Sigmoid colon (tissue), 7 donors: Measurements from ENCODE around the gene ADCK1. TPM values are rescaled to one million over a fixed set of nuclear protein-coding genes. Genes with fewer than 3 reads are reported as not detected.

Source experiments
- DNase-seq: peaks from one replicate; pipeline ENCODE4 v3.0.0-alpha.2; 2019
- H3K27ac ChIP-seq, 4 donors: fragments of 200-600 bp; sonication (generic); one replicate each; pipeline ENCODE4 v1.5.1; 2016 to 2019; ENCODE audit warnings: mild to moderate bottlenecking in 1 of 4
- H3K27me3 ChIP-seq, 3 donors: fragments of 200-600 bp; sonication (generic); one replicate each; pipeline ENCODE4 v1.5.1; 2019; ENCODE audit warnings: mild to moderate bottlenecking in 1 of 3
- H3K36me3 ChIP-seq, 4 donors: fragments of 200-600 bp; sonication (generic); one replicate each; pipeline ENCODE4 v1.5.1; 2016 to 2019
- H3K4me1 ChIP-seq, 4 donors: fragments of 200-600 bp; sonication (generic); one replicate each; pipeline ENCODE4 v1.5.1; 2017 to 2019
- H3K4me3 ChIP-seq, 4 donors: fragments of 200-600 bp; sonication (generic); one replicate each; pipeline ENCODE4 v1.5.1; 2017 to 2019; ENCODE audit warnings: mild to moderate bottlenecking in 2 of 4, moderate library complexity in 1 of 4
- H3K9me3 ChIP-seq, 4 donors: fragments of 200-600 bp in 3 of 4; sonication (generic) in 3 of 4; one replicate each; pipeline versions ENCODE4 v1.5.1 to v1.6.1; 2013 to 2019
- CTCF ChIP-seq, 4 experiments: fragments of 450-650 bp in 3 of 4; fragments of 200-600 bp in 1 of 4; IDR thresholded peaks; one replicate each; pipeline ENCODE4 v1.5.1; 2016 to 2019; ENCODE audit warnings: antibody characterized with exemption in 4 of 4, mild to moderate bottlenecking in 3 of 4, moderate library complexity in 2 of 4
- EP300 ChIP-seq, 4 donors: sonication (generic); formaldehyde crosslinking; IDR thresholded peaks; one replicate each; pipeline ENCODE4 v1.6.1; 2017; ENCODE audit warnings: antibody characterized with exemption in 4 of 4
- POLR2A ChIP-seq, 2 donors: fragments of 450-650 bp; IDR thresholded peaks; one replicate each; pipeline ENCODE4 v1.6.1; 2016; ENCODE audit warnings: antibody characterized with exemption in 2 of 2, mild to moderate bottlenecking in 2 of 2, moderate library complexity in 2 of 2
- POLR2AphosphoS5 ChIP-seq, 4 donors: sonication (generic); formaldehyde crosslinking; IDR thresholded peaks; one replicate each; pipeline ENCODE4 v1.6.1; 2017; ENCODE audit warnings: antibody characterized with exemption in 4 of 4
- WGBS, 2 donors: extraction: QIAGEN DNeasy Blood & Tissue Kit; methylation state at CpG; one replicate each; pipeline ENCODE4 v1.1.7; 2013; 5-methylcytosine and 5-hydroxymethylcytosine counted together
- intact Hi-C: fragments of 100-400 bp; cut with DNase I; formaldehyde crosslinking; loops from one replicate; pipeline ENCODE4 v1.15.1; 2023
- polyA plus RNA-seq, 3 donors: library from polyadenylated mRNA; stranded (reverse); fragments of 200-250 nt; gene quantifications; one replicate each; pipeline ENCODE4 v1.2.3, GENCODE V29; 2013
- total RNA-seq, 4 donors: library from RNA; depleted of rRNA; stranded (reverse); fragments of >200 nt; gene quantifications; one replicate each; pipeline ENCODE4 v1.1.0, GENCODE V29; 2016
- donor health status: healthy with polysubstance abuse.
- donor health status: Bipolar disorder and iron deficiency.
- donor health status: healthy.

The ADCK1 gene
- total and polyA plus RNA-seq, 7 donors, result 3.5 to 19.4 (median 5.7) TPM

- 94 to 97% methylated on average over 3 of the region's 3 CpGs for WGBS, 2 donors
- intact Hi-C loops, result no loop called here
- peaks cover 0 to 3% (median 0%) of the 10 kb centered on the region in 4 donors for H3K9me3 ChIP-seq
These were observed 90.1 kb downstream of the ADCK1 start for GRCh38 chr14:77889971-77890442.

GRCh38 chr14:77890873-77891272 lies 91.0 kb downstream of the ADCK1 start:
- intact Hi-C loops, result no loop called here
- Histone ChIP-seq H3K27ac (no peak overlapping the region), H3K4me1 (no peaks in the 10 kb centered on the region), H3K4me3 (no peak overlapping the region), H3K9me3 (peaks cover 0 to 3% (median 0%) of the 10 kb centered on the region in 4 donors), H3K36me3 (peaks cover 0 to 17% (median 3%) of the 10 kb centered on the region in 4 donors), H3K27me3 (no peaks in the 10 kb centered on the region)
- no peak for DNase-seq
- 90 to 93% methylated on average over 4 of the region's 4 CpGs for WGBS, 2 donors
- TF ChIP-seq EP300 (IDR thresholded peaks at IDR 0.05) (no peak), POLR2AphosphoS5 (IDR thresholded peaks at IDR 0.05) (no peak), CTCF (IDR thresholded peaks at IDR 0.05) (no peak), POLR2A (IDR thresholded peaks at IDR 0.05) (no peak)

More at GRCh38 chr14:77889971-77890442, 90.1 kb downstream of the ADCK1 start:
- no peak for DNase-seq
- TF ChIP-seq CTCF (IDR thresholded peaks at IDR 0.05) (no peak), EP300 (IDR thresholded peaks at IDR 0.05) (no peak), POLR2AphosphoS5 (IDR thresholded peaks at IDR 0.05) (no peak), POLR2A (IDR thresholded peaks at IDR 0.05) (no peak)
- Histone ChIP-seq H3K4me1 (no peaks in the 10 kb centered on the region), H3K27me3 (no peaks in the 10 kb centered on the region), H3K27ac (no peak overlapping the region), H3K36me3 (peaks cover 0 to 17% (median 3%) of the 10 kb centered on the region in 4 donors), H3K4me3 (no peak overlapping the region)

GRCh38 chr14:77892381-77892871 lies 92.5 kb downstream of the ADCK1 start:
- DNase-seq, result no peak
- TF ChIP-seq EP300 (IDR thresholded peaks at IDR 0.05), result no peak
- TF ChIP-seq POLR2AphosphoS5 (IDR thresholded peaks at IDR 0.05), result no peak
- TF ChIP-seq CTCF (IDR thresholded peaks at IDR 0.05), result no peak
- TF ChIP-seq POLR2A (IDR thresholded peaks at IDR 0.05), result no peak
- no peaks in the 10 kb centered on the region for H3K27me3 ChIP-seq
- intact Hi-C loops, result no loop called here
- no peak overlapping the region for H3K4me3 ChIP-seq
- H3K9me3 ChIP-seq, result peaks cover 0 to 3% (median 0%) of the 10 kb centered on the region in 4 donors
- H3K27ac ChIP-seq, result no peak overlapping the region
- no peaks in the 10 kb centered on the region for H3K4me1 ChIP-seq
- 94 to 96% methylated on average over 4 of the region's 4 CpGs for WGBS, 2 donors
- peaks cover 0 to 12% (median 3%) of the 10 kb centered on the region in 4 donors for H3K36me3 ChIP-seq

- DNase-seq, result no peak
- TF ChIP-seq EP300 (IDR thresholded peaks at IDR 0.05), result no peak
- TF ChIP-seq CTCF (IDR thresholded peaks at IDR 0.05), result no peak
- H3K4me3 ChIP-seq, result no peak overlapping the region
- peaks cover 0 to 6% (median 2%) of the 10 kb centered on the region in 4 donors for H3K36me3 ChIP-seq
- 96 to 97% methylated on average over 5 of the region's 5 CpGs for WGBS, 2 donors
- no peak overlapping the region for H3K27ac ChIP-seq
- H3K27me3 ChIP-seq, result no peaks in the 10 kb centered on the region
- peaks cover 0 to 3% (median 0%) of the 10 kb centered on the region in 4 donors for H3K9me3 ChIP-seq
- no peaks in the 10 kb centered on the region for H3K4me1 ChIP-seq
- intact Hi-C loops, result no loop called here
These were observed 93.1 kb downstream of the ADCK1 start for GRCh38 chr14:77892890-77893484.
